Activated T-cell treated with anti-CD3 and anti-CD28 coated beads for 1 hour (primary cell): ENCODE data around the gene PRKG1.
"Not testable (repeated sequence)": the region's sequence is repeated elsewhere in the genome, so short reads cannot be mapped to it uniquely, and the experiment has no call there.

Experiments
- DNase-seq: peaks from one replicate; pipeline ENCODE4 v3.0.0-alpha.2; 2020; ENCODE audit warnings: low read depth

PRKG1 gene

GRCh38 chr10:52216852-52217251 is 1142.6 kb downstream of the PRKG1 start:
- no peak for DNase-seq

- no peak for DNase-seq
These were observed 1143.2 kb downstream of the PRKG1 start for GRCh38 chr10:52217531-52217930.

DNA sequence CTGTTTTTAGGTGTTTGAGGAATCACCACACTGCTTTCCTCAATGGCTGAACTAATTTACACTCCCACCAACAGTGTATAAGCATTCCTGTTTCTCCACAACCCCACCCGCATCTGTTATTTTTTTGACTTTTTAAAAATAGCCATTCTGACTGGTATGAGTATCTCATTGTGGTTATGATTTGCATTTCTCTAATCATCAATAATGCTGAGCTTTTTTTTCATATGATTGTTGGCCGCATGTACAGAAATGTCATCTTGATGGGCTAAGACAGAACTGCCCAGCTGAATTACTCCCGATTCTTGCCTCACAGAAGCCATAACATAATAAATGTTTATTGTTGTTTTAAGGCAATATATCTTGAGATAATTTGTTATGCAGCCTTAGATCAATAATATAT is 1146.7 kb downstream of the PRKG1 start:
- no peak for DNase-seq

DNA sequence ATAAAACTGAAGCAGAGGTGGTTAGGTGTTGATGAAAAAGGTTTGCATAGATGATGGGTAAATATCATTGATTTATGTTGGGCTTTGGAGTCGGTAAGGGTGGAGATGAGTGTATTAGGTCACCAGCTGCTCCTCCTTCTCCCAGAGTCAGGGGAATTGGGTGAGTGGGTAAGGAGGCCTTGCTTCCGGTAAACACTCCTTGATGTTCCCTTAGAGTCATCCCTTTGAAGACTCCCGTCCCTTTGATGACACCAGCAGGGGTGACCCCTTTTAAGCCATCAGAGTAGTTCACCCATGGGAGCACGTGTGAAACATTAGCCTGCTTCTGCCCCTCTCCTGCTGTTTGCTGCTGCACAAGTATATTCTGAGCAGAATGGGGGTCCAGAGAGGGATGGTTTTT is 1147.6 kb downstream of the PRKG1 start:
- no peak for DNase-seq

DNA sequence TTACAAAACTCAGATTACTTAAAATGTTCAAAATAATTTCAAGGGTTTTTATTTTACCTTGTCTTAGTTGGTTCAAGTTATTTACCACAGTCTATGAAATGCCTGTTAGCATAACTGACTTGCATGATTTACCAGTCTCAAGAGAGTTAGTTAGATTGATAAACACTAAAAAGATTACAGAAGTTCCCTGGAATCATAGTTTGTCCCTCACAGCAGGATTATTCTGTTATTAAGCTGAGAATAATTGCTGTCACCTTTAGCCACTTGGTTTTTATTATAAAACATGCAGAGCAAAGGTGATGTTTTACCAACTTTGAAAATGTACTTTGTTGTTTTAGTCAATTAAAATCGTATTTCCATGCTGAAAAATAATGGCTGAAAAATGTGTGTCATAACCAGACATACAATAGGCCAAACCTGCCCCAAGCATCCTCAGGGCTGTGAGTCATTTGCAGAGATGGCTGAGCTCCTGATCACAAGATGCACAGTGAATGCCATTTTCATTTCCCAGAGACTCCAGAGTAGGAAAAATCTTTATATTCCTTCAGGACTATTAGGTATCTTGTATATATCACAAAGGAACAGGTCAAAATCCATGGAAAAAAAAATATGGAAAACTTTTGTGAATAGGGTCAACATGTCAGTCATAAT is 1152.0 kb downstream of the PRKG1 start:
- DNase-seq = no peak

GRCh38 chr10:52228556-52228955 is 1154.3 kb downstream of the PRKG1 start:
- no peak for DNase-seq

DNA sequence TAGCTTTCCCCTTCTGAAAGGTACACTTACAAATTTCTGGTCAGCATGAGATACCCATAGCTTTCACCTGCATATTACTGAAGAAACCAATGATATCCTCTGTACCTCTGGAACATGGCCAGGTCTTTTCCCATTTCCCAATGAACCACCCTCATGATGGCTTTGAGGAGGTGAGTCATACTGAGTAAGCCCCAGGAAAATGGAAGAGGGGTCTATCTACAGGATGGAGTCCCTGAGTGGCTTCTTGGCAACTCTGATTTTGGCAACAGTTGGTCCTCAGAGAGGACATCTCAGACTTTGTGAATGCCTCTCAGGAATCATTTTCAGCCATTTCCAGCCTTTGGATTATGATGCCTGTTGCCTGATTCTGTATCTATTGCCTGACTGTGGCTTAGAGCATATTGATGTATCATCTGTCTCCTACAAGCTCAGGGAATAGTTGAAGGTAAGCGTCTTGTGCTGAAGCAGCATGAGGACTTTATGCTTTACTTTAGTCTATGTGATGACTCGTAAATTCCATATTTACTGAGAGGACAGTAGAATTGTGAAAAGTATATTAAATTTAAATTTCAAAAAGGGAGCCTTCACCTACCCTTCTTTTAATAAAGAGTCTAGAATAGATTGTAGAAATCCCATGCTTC is 1155.1 kb downstream of the PRKG1 start:
- no peak for DNase-seq

- no peak for DNase-seq
These were observed 1158.5 kb downstream of the PRKG1 start for GRCh38 chr10:52232561-52233350.

DNA sequence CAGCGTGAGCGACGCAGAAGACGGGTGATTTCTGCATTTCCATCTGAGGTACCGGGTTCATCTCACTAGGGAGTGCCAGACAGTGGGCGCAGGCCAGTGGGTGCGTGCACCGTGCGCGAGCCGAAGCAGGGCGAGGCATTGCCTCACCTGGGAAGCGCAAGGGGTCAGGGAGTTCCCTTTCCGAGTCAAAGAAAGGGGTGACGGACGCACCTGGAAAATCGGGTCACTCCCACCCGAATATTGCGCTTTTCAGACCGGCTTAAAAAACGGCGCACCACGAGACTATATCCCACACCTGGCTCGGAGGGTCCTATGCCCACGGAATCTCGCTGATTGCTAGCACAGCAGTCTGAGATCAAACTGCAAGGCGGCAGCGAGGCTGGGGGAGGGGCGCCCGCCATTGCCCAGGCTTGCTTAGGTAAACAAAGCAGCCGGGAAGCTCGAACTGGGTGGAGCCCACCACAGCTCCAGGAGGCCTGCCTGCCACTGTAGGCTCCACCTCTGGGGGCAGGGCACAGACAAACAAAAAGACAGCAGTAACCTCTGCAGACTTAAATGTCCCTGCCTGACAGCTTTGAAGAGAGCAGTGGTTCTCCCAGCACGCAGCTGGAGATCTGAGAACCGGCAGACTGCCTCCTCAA is 1159.2 kb downstream of the PRKG1 start:
- DNase-seq = not testable (repeated sequence)

GRCh38 chr10:52239771-52240170 is 1165.5 kb downstream of the PRKG1 start:
- no peak for DNase-seq

DNA sequence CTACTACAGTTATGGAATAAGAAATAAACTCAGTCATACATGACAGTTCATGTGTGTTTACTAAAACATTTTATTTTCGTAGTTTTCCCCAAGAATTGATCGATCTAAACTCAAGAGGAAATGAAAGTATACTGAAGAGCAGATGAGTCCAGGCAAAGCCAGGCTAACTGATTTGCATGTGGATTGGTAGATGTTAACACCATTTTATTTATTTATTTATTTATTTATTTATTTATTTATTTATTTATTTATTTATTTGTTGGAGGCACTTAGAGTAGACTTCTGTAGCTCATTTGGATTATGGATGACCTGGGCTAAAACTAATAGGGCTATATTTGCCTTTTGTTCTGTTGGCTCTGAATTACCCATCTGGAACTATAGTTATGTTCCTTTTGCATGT is 1171.3 kb downstream of the PRKG1 start:
- no peak for DNase-seq

GRCh38 chr10:52247929-52248328 is 1173.6 kb downstream of the PRKG1 start:
- not testable (repeated sequence) for DNase-seq

- no peak for DNase-seq
These were observed 1174.5 kb downstream of the PRKG1 start for GRCh38 chr10:52248697-52249306.

GRCh38 chr10:52249850-52250395 is 1175.6 kb downstream of the PRKG1 start:
- no peak for DNase-seq

DNA sequence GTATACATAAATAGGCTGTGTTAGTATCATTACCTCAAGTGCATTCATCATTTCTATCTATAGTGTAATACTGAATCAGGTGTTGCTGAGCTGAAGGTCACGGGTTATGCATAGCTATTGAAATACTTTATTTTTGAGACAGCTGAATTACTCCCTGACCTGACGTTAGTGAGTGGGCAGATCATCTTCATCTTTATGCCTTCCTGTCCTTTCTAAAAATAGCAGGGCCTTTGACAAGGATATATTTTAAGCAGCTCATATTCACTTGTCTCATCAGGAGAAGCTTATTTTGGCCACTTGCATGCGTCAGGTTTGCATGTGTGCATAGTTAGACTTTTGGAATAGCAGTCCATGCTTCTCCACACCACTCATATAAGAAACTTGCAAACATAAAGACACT is 1176.2 kb downstream of the PRKG1 start:
- no peak for DNase-seq

GRCh38 chr10:52252307-52252706 is 1178.0 kb downstream of the PRKG1 start:
- DNase-seq = no peak

DNA sequence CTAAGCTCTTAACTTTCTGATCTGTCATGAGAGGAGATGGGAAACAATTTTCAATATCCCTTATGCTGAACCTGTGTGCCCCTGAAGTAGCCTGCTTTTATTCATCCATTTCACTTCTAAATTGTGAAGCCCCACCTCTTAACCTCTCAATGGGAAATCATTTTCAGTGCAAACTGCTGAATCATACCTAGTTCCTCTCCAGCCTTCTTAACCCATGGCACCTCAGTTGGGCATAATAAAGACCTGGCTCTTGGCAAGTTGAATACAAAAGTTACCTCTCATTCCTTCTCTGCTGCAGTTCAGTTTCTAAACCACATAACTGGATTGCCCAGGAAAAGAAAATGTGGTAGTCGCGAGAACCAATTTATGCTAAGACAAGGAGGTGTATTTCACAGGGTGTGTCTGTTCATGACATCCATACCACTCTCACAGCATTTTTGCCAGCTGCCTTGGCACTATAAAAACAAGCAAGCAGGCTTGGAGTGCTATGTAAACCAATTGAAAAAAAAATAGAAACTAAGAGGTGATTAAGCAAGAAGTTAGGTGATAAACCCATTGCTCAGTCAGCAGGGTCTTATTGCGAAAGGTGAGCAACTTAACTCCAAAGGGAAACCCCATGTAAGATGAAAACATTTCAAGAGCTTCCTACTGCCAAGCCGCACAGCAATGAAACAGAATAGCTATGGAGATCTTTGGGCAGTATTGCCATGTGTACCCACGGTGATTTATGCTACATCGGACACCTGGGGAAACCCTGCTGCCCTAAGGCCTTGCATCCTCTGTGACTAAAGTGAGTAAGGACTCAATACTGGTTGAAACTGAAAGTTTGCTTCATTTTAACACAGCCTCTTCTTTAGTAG is 1182.8 kb downstream of the PRKG1 start:
- no peak for DNase-seq

- DNase-seq = no peak
These were observed 1183.4 kb downstream of the PRKG1 start for GRCh38 chr10:52257692-52258075.

DNA sequence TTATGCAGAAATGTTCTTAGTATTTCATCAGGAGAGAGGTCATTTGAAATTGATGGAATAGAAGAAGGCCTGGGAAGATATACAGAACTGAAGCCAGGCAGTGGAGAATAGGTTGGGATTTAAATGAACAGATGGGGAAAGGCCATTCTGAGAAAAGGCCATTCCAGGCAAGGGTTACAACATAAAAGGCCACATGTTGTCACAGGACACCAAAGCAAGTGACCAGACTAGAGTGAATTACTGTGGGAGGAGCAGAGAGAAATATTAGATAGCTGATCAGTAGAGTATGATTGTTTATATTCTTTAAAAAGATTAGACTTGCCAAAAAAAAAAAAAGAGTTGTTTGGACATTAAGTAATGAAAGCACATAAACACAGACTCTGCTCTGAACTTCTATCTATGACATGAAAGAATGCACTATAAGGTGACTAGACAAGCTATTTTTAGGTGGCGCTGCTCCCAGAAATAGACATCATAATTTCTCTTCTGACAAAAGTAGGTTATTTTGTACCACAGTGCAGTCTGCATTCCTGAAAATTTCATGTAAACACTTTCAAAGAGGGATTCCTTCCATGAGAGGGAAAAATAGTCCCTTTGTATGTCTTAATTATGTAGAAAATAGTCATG is 1184.6 kb downstream of the PRKG1 start:
- no peak for DNase-seq

DNA sequence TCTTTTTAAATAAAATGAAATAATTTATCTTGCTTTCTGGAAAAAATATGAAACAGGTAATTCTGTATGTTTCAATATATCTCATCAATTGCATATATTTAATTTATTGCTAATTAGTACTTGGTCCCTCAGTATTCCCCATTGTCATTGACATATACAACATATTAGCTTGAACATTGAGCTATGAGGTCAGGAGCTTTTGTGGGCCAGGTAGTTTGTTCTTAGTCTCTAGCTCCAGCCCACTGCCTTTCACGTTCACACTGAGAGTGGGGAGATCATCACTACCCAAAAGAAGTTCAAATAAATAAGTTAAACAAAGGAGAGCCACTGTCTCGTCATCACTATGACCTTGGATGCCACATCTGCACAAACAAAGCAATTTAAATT is 1185.1 kb downstream of the PRKG1 start:
- DNase-seq = no peak

GRCh38 chr10:52261362-52261761 is 1187.1 kb downstream of the PRKG1 start:
- no peak for DNase-seq
